HepG2 (cell line): ENCODE results near the gene RAD50. TPM values are rescaled to one million over a fixed set of nuclear protein-coding genes. Genes with fewer than 3 reads are reported as not detected.
A peak's percentile ranks its signal among the peaks of the same experiment; 100 is the strongest.

Experiments used
- CAMTA2 ChIP-seq: sonication (generic); formaldehyde crosslinking; IDR thresholded peaks from 2 replicates; pipeline ENCODE4 v1.4.0; 2020; ENCODE audit warnings: mild to moderate bottlenecking, missing genetic modification reagents, borderline replicate concordance
- EED ChIP-seq: sonication (generic); formaldehyde crosslinking; IDR thresholded peaks from 2 replicates; pipeline ENCODE4 v1.5.0; 2020; ENCODE audit warnings: mild to moderate bottlenecking, missing genetic modification reagents
- MXI1 ChIP-seq: IDR thresholded peaks from 3 replicates; pipeline ENCODE4 v1.6.1; 2012; ENCODE audit warnings: low read depth, low read length, inconsistent platforms, borderline replicate concordance
- SMARCC2 ChIP-seq: fragments of 450-650 bp; IDR thresholded peaks from 2 replicates; pipeline ENCODE4 v1.6.1; 2017; ENCODE audit warnings: antibody characterized with exemption, mild to moderate bottlenecking
- USF2 ChIP-seq, 2 experiments: sonication (generic) in 1 of 2; formaldehyde crosslinking in 1 of 2; IDR thresholded peaks; 2 replicates each; pipeline versions ENCODE4 v1.5.1 to v1.6.1; 2011 to 2020; ENCODE audit warnings: borderline replicate concordance in 1 of 2, low read depth in 1 of 2, low read length in 1 of 2, mild to moderate bottlenecking in 1 of 2, missing genetic modification reagents in 1 of 2, moderate library complexity in 1 of 2
- ZHX2 ChIP-seq, 2 experiments: sonication (generic) in 1 of 2; formaldehyde crosslinking in 1 of 2; IDR thresholded peaks; 2 replicates each; pipeline versions ENCODE4 v1.6.1 to v1.9.0; 2014 to 2022; ENCODE audit warnings: antibody characterized with exemption in 1 of 2, borderline replicate concordance in 1 of 2, inconsistent platforms in 1 of 2, low read depth in 1 of 2, missing genetic modification reagents in 1 of 2
- ZNF260 ChIP-seq: sonication (generic); formaldehyde crosslinking; IDR thresholded peaks from 2 replicates; pipeline ENCODE4 v1.4.0; 2020; ENCODE audit warnings: missing genetic modification reagents, low read depth, mild to moderate bottlenecking, borderline replicate concordance
- ZNF333 ChIP-seq: sonication (generic); formaldehyde crosslinking; IDR thresholded peaks from 2 replicates; pipeline ENCODE4 v1.4.0; 2020; ENCODE audit warnings: mild to moderate bottlenecking, missing genetic modification reagents, borderline replicate concordance
- polyA plus RNA-seq, 8 experiments: library from polyadenylated mRNA; depleted of rRNA in 3 of 8; stranded (reverse) in 7 of 8; unstranded in 1 of 8; fragments of >200 nt; fragmentation: Illumina TruSeq in 4 of 8; extraction: Trizol in 4 of 8; gene quantifications; 2 replicates each; pipeline versions ENCODE4 v1.2.1 to v1.2.3, GENCODE V29; 2011 to 2016; ENCODE audit warnings: low read depth in 4 of 8, missing spikeins in 1 of 8, mixed read lengths in 1 of 8; ENCODE audit not compliant: insufficient read depth in 1 of 8
- total RNA-seq, 5 experiments: library from RNA; depleted of rRNA; stranded (reverse); fragments of >200 nt; fragmentation: Illumina TruSeq; extraction: Trizol; gene quantifications; 2 replicates each; pipeline ENCODE4 v1.2.3, GENCODE V29; 2016; ENCODE audit warnings: low read depth in 1 of 5

Gene RAD50
- total and polyA plus RNA-seq, 2 of the 13 experiments (the other 11 are each of a cell fraction or from before 2014, with no cell fraction given) = 19.2 to 23.4 TPM

- no peak for TF ChIP-seq ZHX2 (IDR thresholded peaks at IDR 0.05; ENCODE audit: low read depth)
- no peak for TF ChIP-seq ZHX2 (CRISPR knock-in tag; IDR thresholded peaks at IDR 0.05; ENCODE audit: borderline replicate concordance)
- no peak for TF ChIP-seq CAMTA2 (CRISPR knock-in tag)
- no peak for TF ChIP-seq ZNF333
- TF ChIP-seq USF2 (IDR thresholded peaks at IDR 0.05; ENCODE audit: low read depth, low read length) = no peak
- TF ChIP-seq USF2 (CRISPR knock-in tag; IDR thresholded peaks at IDR 0.05; ENCODE audit: borderline replicate concordance) = no peak
- no peak for TF ChIP-seq ZNF260 (CRISPR knock-in tag)
- TF ChIP-seq EED (CRISPR knock-in tag) = 0 out of 2 replicates have a peak, but pooled peaks have one; percentile 9
- no peak for TF ChIP-seq SMARCC2
- TF ChIP-seq MXI1 = no peak
- TF ChIP-seq, all 625 proteins: peak for 4
Observed at GRCh38 chr5:132662004-132662401, 105.2 kb downstream of the RAD50 start (continued).
